ENCODE data around the gene HOXA4. TPM values are rescaled to one million over a fixed set of nuclear protein-coding genes. Genes with fewer than 3 reads are reported as not detected.

The HOXA4 gene
- total RNA-seq, 2 experiments from 2014 or later, result 0.25 TPM; not detected in 1

DNA sequence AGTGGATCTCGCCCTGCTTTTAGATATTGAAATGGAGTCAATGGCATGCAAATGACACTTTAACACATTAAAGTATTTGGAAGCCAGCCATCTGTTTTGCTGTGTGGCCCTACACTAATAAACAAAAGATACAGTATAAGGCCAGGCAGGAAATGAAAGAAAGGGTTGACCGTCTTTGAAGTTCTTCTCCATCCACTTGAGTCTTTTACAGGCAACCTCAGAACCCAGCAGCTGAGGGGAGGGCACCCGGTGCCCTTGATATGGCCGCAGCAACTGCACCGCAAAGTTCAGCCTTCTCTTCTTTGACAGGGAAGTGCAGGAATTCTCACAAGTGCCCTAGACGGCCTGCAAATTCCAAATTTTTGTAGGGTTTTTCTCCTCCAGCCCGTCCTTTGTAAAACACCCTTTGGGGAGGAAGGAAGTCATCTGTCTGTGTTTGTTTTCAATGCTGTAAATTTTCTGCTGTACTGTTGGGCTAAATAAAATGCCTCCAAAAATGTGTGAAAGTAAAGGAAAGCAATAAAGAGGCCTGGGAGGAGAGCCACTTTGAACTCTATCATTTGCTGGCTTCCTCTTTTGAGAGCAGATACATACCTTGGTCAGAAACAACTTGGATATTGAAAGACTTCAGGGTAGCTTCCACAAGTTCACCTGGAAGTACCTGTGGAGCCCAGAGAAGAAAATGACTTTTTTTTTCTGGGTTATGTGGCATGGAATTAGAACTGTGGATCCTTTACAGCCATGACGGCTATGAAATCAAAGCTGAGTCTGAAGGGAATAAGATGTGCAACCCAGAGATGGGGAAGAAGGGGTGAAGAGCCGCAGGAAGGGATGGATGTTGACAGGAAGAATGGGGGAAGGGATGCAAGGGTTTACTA, 38.4 kb downstream of the HOXA4 start:
- Mint-ChIP-seq H3K4me3 (no peak overlapping the region), H3K36me3 (ENCODE audit: low read depth) (peaks cover 2% of the 10 kb centered on the region), H3K4me1 (ENCODE audit: low read depth) (peaks cover 11% of the 10 kb centered on the region), H3K27ac (no peak overlapping the region), H3K9me3 (no peaks in the 10 kb centered on the region), H3K27me3 (peaks cover 66% of the 10 kb centered on the region)
- ChIA-PET CTCF (interaction anchor here (0.6 to 1.5 kb wide), 2 partner anchors 69 to 808 kb away, joined by 4 to 6 read pairs; no protein-coding TSS in a partner anchor), POLR2A (interaction anchor here (0.7 kb wide), 1 partner anchor 96 kb away, joined by 3 read pairs; no protein-coding TSS in a partner anchor)
- no peak for TF ChIP-seq CTCF (IDR thresholded peaks at IDR 0.05)
- ATAC-seq (no peak), DNase-seq (no peak)
- intact Hi-C loops (cut with micrococcal nuclease), result no loop called here

DNA sequence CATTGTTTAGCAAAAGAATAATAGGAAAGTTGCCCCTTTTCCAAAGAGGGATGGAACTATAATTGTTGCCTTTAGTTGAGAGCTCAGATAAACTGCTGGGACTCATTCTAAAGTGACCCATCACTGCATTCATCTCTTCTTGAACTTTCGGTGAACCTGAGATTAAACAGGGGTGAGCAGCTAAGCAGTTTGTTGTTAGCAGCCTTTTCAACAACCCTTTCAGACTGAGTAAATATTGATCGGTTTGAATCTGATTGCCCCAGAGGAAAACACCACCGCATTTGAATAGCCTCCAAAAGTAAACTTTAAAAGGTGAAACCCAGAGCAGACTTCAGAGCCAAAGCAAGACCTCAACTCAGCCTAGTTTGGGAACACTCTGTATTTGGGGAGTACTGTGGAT, 39.5 kb downstream of the HOXA4 start:
- Mint-ChIP-seq H3K27me3 (peaks cover 71% of the 10 kb centered on the region), H3K4me3 (no peak overlapping the region), H3K9me3 (no peaks in the 10 kb centered on the region), H3K27ac (no peak overlapping the region), H3K36me3 (ENCODE audit: low read depth) (peaks cover 2% of the 10 kb centered on the region), H3K4me1 (ENCODE audit: low read depth) (peaks cover 9% of the 10 kb centered on the region)
- POLR2A ChIA-PET, result no interaction called here
- no peak for TF ChIP-seq CTCF (IDR thresholded peaks at IDR 0.05)
- CTCF ChIA-PET, result interaction anchor here (0.8 to 1.3 kb wide), 3 partner anchors 9 to 238 kb away, joined by 3 to 4 read pairs (median 3); no protein-coding TSS in a partner anchor
- DNase-seq, result no peak
- no peak for ATAC-seq
- intact Hi-C loops (cut with micrococcal nuclease), result no loop called here

- TF ChIP-seq CTCF (IDR thresholded peaks at IDR 0.05), result no peak
- CTCF ChIA-PET, result no interaction called here
Measured at GRCh38 chr7:27088002-27088922, 42.3 kb downstream of the HOXA4 start.

DNA sequence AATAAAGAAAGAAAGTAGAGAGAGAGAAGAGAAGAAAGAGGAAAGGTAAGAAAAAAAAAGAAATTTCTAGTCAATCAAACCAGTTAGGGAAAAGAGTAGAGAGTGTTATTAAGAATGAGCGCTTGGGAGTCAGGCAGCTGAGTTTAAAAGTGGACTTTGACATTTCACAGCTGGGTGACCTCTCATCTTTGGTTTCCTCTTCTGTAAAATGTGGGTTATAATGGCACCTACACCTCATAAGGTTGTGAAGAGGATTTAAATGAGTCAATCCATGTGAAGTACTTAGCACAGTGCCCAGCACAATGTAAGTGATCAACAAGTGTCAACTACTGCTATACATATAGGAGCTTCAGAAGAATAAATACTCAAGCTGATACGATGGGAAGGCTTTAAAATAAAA, 46.9 kb downstream of the HOXA4 start:
- peaks cover 2% of the 10 kb centered on the region for H3K36me3 Mint-ChIP-seq (ENCODE audit: low read depth)
- CTCF ChIA-PET, result interaction anchor here (1.4 to 1.7 kb wide), 2 partner anchors 77 to 230 kb away, joined by 3 to 4 read pairs; no protein-coding TSS in a partner anchor
- no peak for DNase-seq
- no peaks in the 10 kb centered on the region for H3K9me3 Mint-ChIP-seq
- H3K4me1 Mint-ChIP-seq (ENCODE audit: low read depth), result no peaks in the 10 kb centered on the region
- POLR2A ChIA-PET, result no interaction called here
- H3K4me3 Mint-ChIP-seq, result no peak overlapping the region
- peaks cover 20% of the 10 kb centered on the region for H3K27me3 Mint-ChIP-seq
- ATAC-seq, result no peak
- no peak for TF ChIP-seq CTCF (IDR thresholded peaks at IDR 0.05)
- intact Hi-C loops (cut with micrococcal nuclease), result no loop called here
- no peak overlapping the region for H3K27ac Mint-ChIP-seq

More at GRCh38 chr7:27088002-27088922, 42.3 kb downstream of the HOXA4 start:
- no peak overlapping the region for H3K4me3 Mint-ChIP-seq
- POLR2A ChIA-PET, result interaction anchor here (0.6 kb wide), 1 partner anchor 53 kb away, joined by 3 read pairs; no protein-coding TSS in a partner anchor
- no peaks in the 10 kb centered on the region for H3K9me3 Mint-ChIP-seq
- intact Hi-C loops (cut with micrococcal nuclease), result no loop called here
- H3K4me1 Mint-ChIP-seq (ENCODE audit: low read depth), result no peaks in the 10 kb centered on the region
- H3K27ac Mint-ChIP-seq, result no peak overlapping the region
- no peak for DNase-seq
- H3K27me3 Mint-ChIP-seq, result peaks cover 61% of the 10 kb centered on the region
- no peak for ATAC-seq
- peaks cover 2% of the 10 kb centered on the region for H3K36me3 Mint-ChIP-seq (ENCODE audit: low read depth)
